Liver (tissue), 9 donors: ENCODE results near the gene C10orf95. TPM values are rescaled to one million over a fixed set of nuclear protein-coding genes. Genes with fewer than 3 reads are reported as not detected.

ENCODE experiments used
- DNase-seq: peaks from one replicate; pipeline ENCODE4 v3.0.0-alpha.2; 2017; ENCODE audit warnings: low spot score
- H3K27ac ChIP-seq, 2 donors: one replicate each; pipeline ENCODE4 v1.7.0; 2013; ENCODE audit warnings: inconsistent platforms in 2 of 2, low read length in 2 of 2, control low read depth in 1 of 2, low read depth in 1 of 2, mild to moderate bottlenecking in 1 of 2
- H3K27me3 ChIP-seq, 4 donors: one replicate each; pipeline versions ENCODE4 v1.6.1 to v1.7.0; 2013; ENCODE audit warnings: low read length in 3 of 4, inconsistent platforms in 1 of 4, mild to moderate bottlenecking in 1 of 4, moderate library complexity in 1 of 4; ENCODE audit not compliant: control insufficient read depth in 4 of 4, insufficient read depth in 4 of 4
- H3K36me3 ChIP-seq, 4 donors: one replicate each; pipeline versions ENCODE4 v1.6.1 to v1.7.0; 2013; ENCODE audit warnings: low read length in 3 of 4, mild to moderate bottlenecking in 3 of 4, low read depth in 1 of 4, moderate library complexity in 1 of 4; ENCODE audit not compliant: control insufficient read depth in 4 of 4, insufficient read depth in 3 of 4
- H3K4me1 ChIP-seq, 4 donors: one replicate each; pipeline versions ENCODE4 v1.6.1 to v1.7.0; 2013; ENCODE audit warnings: low read length in 3 of 4, mild to moderate bottlenecking in 3 of 4, moderate library complexity in 1 of 4; ENCODE audit not compliant: control insufficient read depth in 4 of 4, insufficient read depth in 4 of 4
- H3K4me3 ChIP-seq, 3 donors: one replicate each; pipeline versions ENCODE4 v1.6.1 to v1.7.0; 2013; ENCODE audit warnings: low read length in 3 of 3, control low read depth in 1 of 3, low read depth in 1 of 3, mild to moderate bottlenecking in 1 of 3
- H3K9ac ChIP-seq, 2 donors: one replicate each; pipeline ENCODE4 v1.7.0; 2013; ENCODE audit warnings: low read length in 2 of 2, mild to moderate bottlenecking in 2 of 2, moderate library complexity in 2 of 2, control low read depth in 1 of 2, low read depth in 1 of 2
- H3K9me3 ChIP-seq, 4 donors: one replicate each; pipeline versions ENCODE4 v1.6.1 to v1.7.0; 2013; ENCODE audit warnings: low read length in 3 of 4; ENCODE audit not compliant: control insufficient read depth in 4 of 4
- ATF3 ChIP-seq: IDR thresholded peaks from 2 replicates; pipeline ENCODE4 v1.6.1; 2016; ENCODE audit warnings: antibody characterized with exemption
- CTCF ChIP-seq: fragments of 150-350 bp; IDR thresholded peaks from 2 replicates; pipeline ENCODE4 v1.5.1; 2017; ENCODE audit warnings: improper control_type of control experiment, low read depth, low read length; ENCODE audit not compliant: missing input control
- EGR1 ChIP-seq, 2 donors: IDR thresholded peaks; 2 replicates each; pipeline ENCODE4 v1.6.1; 2016 to 2018; ENCODE audit warnings: antibody characterized with exemption in 2 of 2, low read depth in 2 of 2
- FOXA1 ChIP-seq: IDR thresholded peaks from 2 replicates; pipeline ENCODE4 v1.6.1; 2016; ENCODE audit warnings: antibody characterized with exemption
- FOXA2 ChIP-seq: IDR thresholded peaks from 2 replicates; pipeline ENCODE4 v1.6.1; 2016; ENCODE audit warnings: antibody characterized with exemption
- GABPA ChIP-seq, 2 donors: IDR thresholded peaks in 1 of 2; conservative IDR thresholded peaks in 1 of 2; 2 replicates each; pipeline ENCODE4 v1.6.1; 2016; ENCODE audit warnings: antibody characterized with exemption in 2 of 2, mild to moderate bottlenecking in 1 of 2, moderate library complexity in 1 of 2
- HNF4A ChIP-seq, 2 donors: conservative IDR thresholded peaks; 2 replicates each; pipeline ENCODE4 v1.6.1; 2016; ENCODE audit warnings: antibody characterized with exemption in 2 of 2, mild to moderate bottlenecking in 2 of 2
- HNF4G ChIP-seq: IDR thresholded peaks from 2 replicates; pipeline ENCODE4 v1.6.1; 2016; ENCODE audit warnings: antibody characterized with exemption
- JUND ChIP-seq, 2 donors: IDR thresholded peaks; 2 replicates each; pipeline ENCODE4 v1.6.1; 2016; ENCODE audit warnings: antibody characterized with exemption in 2 of 2
- MAX ChIP-seq: IDR thresholded peaks from 2 replicates; pipeline ENCODE4 v1.6.1; 2016; ENCODE audit warnings: antibody characterized with exemption
- NR2F2 ChIP-seq: IDR thresholded peaks from 2 replicates; pipeline ENCODE4 v1.6.1; 2016; ENCODE audit warnings: antibody characterized with exemption
- RAD21 ChIP-seq, 2 donors: IDR thresholded peaks; 2 replicates each; pipeline ENCODE4 v1.6.1; 2016; ENCODE audit warnings: antibody characterized with exemption in 2 of 2, mild to moderate bottlenecking in 2 of 2
- REST ChIP-seq: IDR thresholded peaks from 2 replicates; pipeline ENCODE4 v1.6.1; 2016; ENCODE audit warnings: antibody characterized with exemption, mild to moderate bottlenecking
- RXRA ChIP-seq, 2 donors: IDR thresholded peaks; 2 replicates each; pipeline ENCODE4 v1.6.1; 2017 to 2018; ENCODE audit warnings: antibody characterized with exemption in 2 of 2, mild to moderate bottlenecking in 1 of 2
- SP1 ChIP-seq: IDR thresholded peaks from 2 replicates; pipeline ENCODE4 v1.6.1; 2018; ENCODE audit warnings: antibody characterized with exemption, mild to moderate bottlenecking
- WGBS: extraction: QIAGEN DNeasy Blood & Tissue Kit; methylation state at CpG from one replicate; pipeline ENCODE4 v1.1.7; 2013; 5-methylcytosine and 5-hydroxymethylcytosine counted together
- polyA plus RNA-seq, 2 donors: library from polyadenylated mRNA; stranded (reverse) in 1 of 2; unstranded in 1 of 2; fragments of 200-250 nt in 1 of 2; fragments of >200 nt in 1 of 2; fragmentation: Nextera tagmentation in 1 of 2; extraction: Ambion mirVana in 1 of 2; gene quantifications; one replicate each; pipeline versions ENCODE4 v1.2.1 to v1.2.3, GENCODE V29; 2013 to 2015
- total RNA-seq, 2 donors: library from RNA; depleted of rRNA; stranded (reverse); fragments of >200 nt; gene quantifications; one replicate each; pipeline ENCODE4 v1.2.3, GENCODE V29; 2014
- donor health status: healthy.
- donor health status: healthy.
- donor health status: healthy.
- donor health status: healthy.
- donor health status: healthy.

C10orf95 gene
- total and polyA plus RNA-seq, 4 donors: 0.09 to 0.24 TPM; not detected in 2

- no peaks in the 10 kb centered on the region for H3K27me3 ChIP-seq
- DNase-seq: no peak
- H3K9me3 ChIP-seq: no peaks in the 10 kb centered on the region
- no peak overlapping the region for H3K4me3 ChIP-seq
- H3K4me1 ChIP-seq: peaks cover 2 to 14% (median 12%) of the 10 kb centered on the region in 4 donors
- 85% methylated on average over 6 of the region's 6 CpGs for WGBS
- no peak overlapping the region for H3K27ac ChIP-seq
- no peak overlapping the region for H3K9ac ChIP-seq
- peaks cover 0 to 2% (median 0%) of the 10 kb centered on the region in 4 donors for H3K36me3 ChIP-seq
- TF ChIP-seq RXRA (IDR thresholded peaks at IDR 0.05) (no peak), FOXA1 (no peak), FOXA2 (no peak), REST (no peak), RAD21 (IDR thresholded peaks at IDR 0.05) (no peak), MAX (no peak), ATF3 (no peak), NR2F2 (no peak), HNF4A (conservative IDR thresholded peaks at IDR 0.05) (no peak), GABPA (IDR thresholded peaks at IDR 0.05 in 1 of 2, conservative IDR thresholded peaks at IDR 0.05 in 1 of 2) (no peak), HNF4G (no peak), SP1 (no peak)
Measured at GRCh38 chr10:102467318-102467717, 16.0 kb upstream of the C10orf95 start.

GRCh38 chr10:102465466-102465865, 14.1 kb upstream of the C10orf95 start:
- Histone ChIP-seq H3K9me3 (no peaks in the 10 kb centered on the region), H3K36me3 (peaks cover 0 to 2% (median 0%) of the 10 kb centered on the region in 4 donors), H3K4me3 (no peak overlapping the region), H3K27me3 (no peaks in the 10 kb centered on the region), H3K9ac (no peak overlapping the region), H3K4me1 (peaks cover 8 to 32% (median 24%) of the 10 kb centered on the region in 4 donors), H3K27ac (no peak overlapping the region)
- DNase-seq: no peak
- WGBS: 81% methylated on average over 3 of the region's 3 CpGs
- no peak for TF ChIP-seq MAX
- no peak for TF ChIP-seq HNF4A (conservative IDR thresholded peaks at IDR 0.05)
- no peak for TF ChIP-seq GABPA (IDR thresholded peaks at IDR 0.05 in 1 of 2, conservative IDR thresholded peaks at IDR 0.05 in 1 of 2)
- no peak for TF ChIP-seq HNF4G
- no peak for TF ChIP-seq RAD21 (IDR thresholded peaks at IDR 0.05)
- no peak for TF ChIP-seq NR2F2
- TF ChIP-seq FOXA1: no peak
- no peak for TF ChIP-seq EGR1 (IDR thresholded peaks at IDR 0.05; ENCODE audit: low read depth in 2 of 2)

- H3K9ac ChIP-seq: no peak overlapping the region
- 86% methylated on average over 10 of the region's 10 CpGs for WGBS
- H3K4me3 ChIP-seq: no peak overlapping the region
- H3K9me3 ChIP-seq: no peaks in the 10 kb centered on the region
- H3K36me3 ChIP-seq: no peaks in the 10 kb centered on the region
- H3K4me1 ChIP-seq: peaks cover 8 to 32% (median 24%) of the 10 kb centered on the region in 4 donors
- no peak for DNase-seq
- H3K27me3 ChIP-seq: no peaks in the 10 kb centered on the region
- H3K27ac ChIP-seq: no peak overlapping the region
- no peak for TF ChIP-seq REST
- no peak for TF ChIP-seq EGR1 (IDR thresholded peaks at IDR 0.05; ENCODE audit: low read depth in 2 of 2)
- TF ChIP-seq RXRA (IDR thresholded peaks at IDR 0.05): no peak
- no peak for TF ChIP-seq FOXA1
- TF ChIP-seq HNF4G: no peak
- TF ChIP-seq GABPA (IDR thresholded peaks at IDR 0.05 in 1 of 2, conservative IDR thresholded peaks at IDR 0.05 in 1 of 2): no peak
- TF ChIP-seq CTCF: no peak
- no peak for TF ChIP-seq NR2F2
- TF ChIP-seq RAD21 (IDR thresholded peaks at IDR 0.05): no peak
- no peak for TF ChIP-seq ATF3
- no peak for TF ChIP-seq FOXA2
- TF ChIP-seq JUND (IDR thresholded peaks at IDR 0.05): no peak
Measured at GRCh38 chr10:102463983-102464382, 12.6 kb upstream of the C10orf95 start.
